SK-N-SH treated with all-trans-retinoic acid at 6 μM for 48 hours (cell line): ENCODE measurements around the gene ACTL10.

Experiments used
- ATAC-seq: fragments of 200-7000 bp; cut with Tn5 transposase; 3 replicates; pipeline ENCODE4 v1.9.1; 2020; ENCODE audit warnings: mild to moderate bottlenecking, moderate library complexity
- BACH2 ChIP-seq: fragments of 250-450 bp; sonication (Bioruptor Pico); IDR thresholded peaks from 2 replicates; pipeline ENCODE4 v1.9.0; 2021; ENCODE audit warnings: mild to moderate bottlenecking, borderline replicate concordance
- CREB5 ChIP-seq: fragments of 250-450 bp; sonication (Bioruptor Pico); IDR thresholded peaks from 2 replicates; pipeline ENCODE4 v1.5.1; 2020; ENCODE audit warnings: low read depth, mild to moderate bottlenecking, moderate library complexity
- CSRNP3 ChIP-seq: fragments of 250-450 bp; sonication (Bioruptor Pico); IDR thresholded peaks from 2 replicates; pipeline ENCODE4 v1.5.1; 2021; ENCODE audit warnings: mild to moderate bottlenecking, moderate library complexity
- ESRRG ChIP-seq: fragments of 250-450 bp; sonication (Bioruptor Pico); IDR thresholded peaks from 2 replicates; pipeline ENCODE4 v1.6.1; 2021; ENCODE audit warnings: mild to moderate bottlenecking
- PATZ1 ChIP-seq: fragments of 250-450 bp; sonication (Bioruptor Pico); IDR thresholded peaks from 2 replicates; pipeline ENCODE4 v1.8.0; 2020; ENCODE audit warnings: mild to moderate bottlenecking, moderate library complexity, borderline replicate concordance
- POU6F1 ChIP-seq: fragments of 250-450 bp; sonication (Bioruptor Pico); IDR thresholded peaks from 2 replicates; pipeline ENCODE4 v1.8.0; 2021; ENCODE audit warnings: low read depth, mild to moderate bottlenecking, moderate library complexity, borderline replicate concordance
- PPARA ChIP-seq: fragments of 250-450 bp; sonication (Bioruptor Pico); IDR thresholded peaks from 2 replicates; pipeline ENCODE4 v1.5.0; 2020; ENCODE audit warnings: mild to moderate bottlenecking, borderline replicate concordance
- RARB ChIP-seq: fragments of 250-450 bp; sonication (Bioruptor Pico); IDR thresholded peaks from 2 replicates; pipeline ENCODE4 v1.8.0; 2021; ENCODE audit warnings: mild to moderate bottlenecking, moderate library complexity
- SNAI2 ChIP-seq: fragments of 250-450 bp; sonication (Bioruptor Pico); IDR thresholded peaks from 2 replicates; pipeline ENCODE4 v1.5.0; 2020; ENCODE audit warnings: mild to moderate bottlenecking, moderate library complexity
- TCF4 ChIP-seq: fragments of 250-450 bp; sonication (Bioruptor Pico); IDR thresholded peaks from 2 replicates; pipeline ENCODE4 v1.8.0; 2021; ENCODE audit warnings: mild to moderate bottlenecking, moderate library complexity, borderline replicate concordance
- TOX ChIP-seq: fragments of 250-450 bp; sonication (Bioruptor Pico); IDR thresholded peaks from 2 replicates; pipeline ENCODE4 v1.8.0; 2021; ENCODE audit warnings: mild to moderate bottlenecking, moderate library complexity, borderline replicate concordance
- ZFP3 ChIP-seq: fragments of 250-450 bp; sonication (Bioruptor Pico); IDR thresholded peaks from 2 replicates; pipeline ENCODE4 v1.5.0; 2020; ENCODE audit warnings: mild to moderate bottlenecking, moderate library complexity
- ZFP30 ChIP-seq: fragments of 450-650 bp; formaldehyde crosslinking; IDR thresholded peaks from 2 replicates; pipeline ENCODE4 v1.5.0; 2022; ENCODE audit warnings: mild to moderate bottlenecking, moderate library complexity
- ZNF565 ChIP-seq: fragments of 450-650 bp; formaldehyde crosslinking; conservative IDR thresholded peaks from 2 replicates; pipeline ENCODE4 v1.5.0; 2020; ENCODE audit warnings: low read depth, mild to moderate bottlenecking, moderate library complexity
- ZNF8 ChIP-seq: fragments of 450-650 bp; formaldehyde crosslinking; IDR thresholded peaks from 2 replicates; pipeline ENCODE4 v1.5.0; 2020; ENCODE audit warnings: mild to moderate bottlenecking, moderate library complexity
- TF ChIP-seq, protein P1 (sequence below): fragments of 250-450 bp; sonication (Bioruptor Pico); IDR thresholded peaks from 2 replicates; pipeline ENCODE4 v1.5.0; 2020; ENCODE audit warnings: mild to moderate bottlenecking, moderate library complexity

The ACTL10 gene

DNA sequence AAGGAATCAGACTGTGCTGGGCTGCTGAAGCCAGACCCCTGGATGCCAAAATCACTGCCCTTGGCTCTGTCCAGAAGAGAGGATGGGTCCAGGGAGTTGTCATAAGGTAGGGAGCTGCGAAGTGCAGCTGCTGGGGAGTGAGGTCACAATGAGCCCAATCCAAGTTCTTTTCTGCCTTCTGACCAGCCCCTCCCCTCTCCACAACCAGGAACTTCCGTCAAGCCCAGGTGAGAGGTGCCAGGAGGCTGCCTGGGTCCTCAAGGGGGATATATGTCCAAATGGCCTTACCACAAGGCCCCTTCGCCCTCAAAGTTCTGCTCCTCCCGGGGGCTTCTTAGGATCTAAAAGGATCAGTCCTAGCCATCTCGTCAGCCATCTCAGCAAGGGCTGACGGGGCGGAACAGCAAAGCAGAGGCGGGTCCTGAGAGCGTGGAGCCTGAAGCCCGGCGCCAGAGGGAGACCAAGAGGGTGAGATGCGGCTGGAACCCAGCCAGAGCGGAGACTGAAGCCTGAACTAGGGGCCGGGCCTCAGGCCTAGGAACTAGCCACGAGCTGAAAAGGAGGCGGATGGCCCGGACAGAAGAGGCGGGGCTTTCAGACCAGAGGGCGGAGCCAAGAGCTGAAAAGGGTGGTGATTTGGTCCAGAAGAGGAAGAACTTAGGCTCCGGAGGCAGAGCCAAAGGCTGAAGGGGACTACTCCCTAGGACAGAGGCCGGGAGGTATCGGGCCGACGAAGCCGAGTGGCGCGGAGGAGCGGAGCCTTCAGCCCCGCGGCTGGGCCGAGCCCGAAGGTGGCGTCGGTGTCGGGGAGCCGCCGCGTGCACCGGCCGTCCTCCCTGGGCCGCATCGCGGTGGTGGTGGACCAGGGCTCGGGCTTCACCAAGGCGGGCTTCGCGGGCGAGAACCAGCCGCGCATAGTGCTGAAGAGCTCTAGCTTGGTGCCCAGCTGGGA lies at the start of gene ACTL10:
Gene ACTL10, plus strand, starts transcription at position 651 of the 952 bp plus-strand sequence. CDS start 555 bp downstream, outside the sequence.
- TF ChIP-seq RARB (no peak), ZNF8 (no peak), CREB5 (CRISPR knock-in tag) (no peak), SNAI2 (CRISPR knock-in tag) (no peak), ZNF565 (no peak), ZFP30 (CRISPR knock-in tag) (no peak), CSRNP3 (CRISPR knock-in tag) (no peak), BACH2 (CRISPR knock-in tag) (no peak), TOX (no peak), PATZ1 (CRISPR knock-in tag) (no peak), PPARA (CRISPR knock-in tag) (no peak), ESRRG (no peak), POU6F1 (no peak), ZFP3 (CRISPR knock-in tag) (no peak)
- TF ChIP-seq, protein P1, sequence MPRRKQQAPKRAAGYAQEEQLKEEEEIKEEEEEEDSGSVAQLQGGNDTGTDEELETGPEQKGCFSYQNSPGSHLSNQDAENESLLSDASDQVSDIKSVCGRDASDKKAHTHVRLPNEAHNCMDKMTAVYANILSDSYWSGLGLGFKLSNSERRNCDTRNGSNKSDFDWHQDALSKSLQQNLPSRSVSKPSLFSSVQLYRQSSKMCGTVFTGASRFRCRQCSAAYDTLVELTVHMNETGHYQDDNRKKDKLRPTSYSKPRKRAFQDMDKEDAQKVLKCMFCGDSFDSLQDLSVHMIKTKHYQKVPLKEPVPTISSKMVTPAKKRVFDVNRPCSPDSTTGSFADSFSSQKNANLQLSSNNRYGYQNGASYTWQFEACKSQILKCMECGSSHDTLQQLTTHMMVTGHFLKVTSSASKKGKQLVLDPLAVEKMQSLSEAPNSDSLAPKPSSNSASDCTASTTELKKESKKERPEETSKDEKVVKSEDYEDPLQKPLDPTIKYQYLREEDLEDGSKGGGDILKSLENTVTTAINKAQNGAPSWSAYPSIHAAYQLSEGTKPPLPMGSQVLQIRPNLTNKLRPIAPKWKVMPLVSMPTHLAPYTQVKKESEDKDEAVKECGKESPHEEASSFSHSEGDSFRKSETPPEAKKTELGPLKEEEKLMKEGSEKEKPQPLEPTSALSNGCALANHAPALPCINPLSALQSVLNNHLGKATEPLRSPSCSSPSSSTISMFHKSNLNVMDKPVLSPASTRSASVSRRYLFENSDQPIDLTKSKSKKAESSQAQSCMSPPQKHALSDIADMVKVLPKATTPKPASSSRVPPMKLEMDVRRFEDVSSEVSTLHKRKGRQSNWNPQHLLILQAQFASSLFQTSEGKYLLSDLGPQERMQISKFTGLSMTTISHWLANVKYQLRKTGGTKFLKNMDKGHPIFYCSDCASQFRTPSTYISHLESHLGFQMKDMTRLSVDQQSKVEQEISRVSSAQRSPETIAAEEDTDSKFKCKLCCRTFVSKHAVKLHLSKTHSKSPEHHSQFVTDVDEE = no peak

GRCh38 chr20:33621717-33622400 lies 44.9 kb upstream of the ACTL10 start:
- ATAC-seq = no peak
- no peak for TF ChIP-seq CREB5 (CRISPR knock-in tag)
- TF ChIP-seq ESRRG = no peak
- no peak for TF ChIP-seq ZFP30 (CRISPR knock-in tag)
- TF ChIP-seq, protein P1 = no peak
- no peak for TF ChIP-seq ZFP3 (CRISPR knock-in tag)
- TF ChIP-seq TCF4 (CRISPR knock-in tag) = no peak

More for the DNA sequence above, at the start of gene ACTL10:
- ATAC-seq = peak; percentile 61
